GM18502 (cell line): Measurements from ENCODE around the gene PRAMEF12.
"Not testable (repeated sequence)": the region's sequence is repeated elsewhere in the genome, so short reads cannot be mapped to it uniquely, and the experiment has no call there.

Source experiments
- ATAC-seq: cut with Tn5 transposase; IDR thresholded peaks from one replicate; pipeline ENCODE4 v1.9.1; 2021; ENCODE audit warnings: mild to moderate bottlenecking; ENCODE audit not compliant: unreplicated experiment, poor library complexity

The PRAMEF12 gene

GRCh38 chr1:12769976-12770505, 3.5 kb upstream of the PRAMEF12 start:
- no peak for ATAC-seq

GRCh38 chr1:12770620-12771019, 2.9 kb upstream of the PRAMEF12 start:
- no peak for ATAC-seq

GRCh38 chr1:12771186-12771585, 2.4 kb upstream of the PRAMEF12 start:
- no peak for ATAC-seq

- no peak for ATAC-seq
Observed at GRCh38 chr1:12772520-12772919, 1.0 kb upstream of the PRAMEF12 start.

- no peak for ATAC-seq
Observed at GRCh38 chr1:12774801-12775345, 1.3 kb downstream of the PRAMEF12 start.

GRCh38 chr1:12775443-12775842, 1.9 kb downstream of the PRAMEF12 start:
- no peak for ATAC-seq

- no peak for ATAC-seq
Observed at GRCh38 chr1:12776801-12777557, 3.4 kb downstream of the PRAMEF12 start.

- ATAC-seq, result no peak
Observed at GRCh38 chr1:12778061-12778460, 4.5 kb downstream of the PRAMEF12 start.

- no peak for ATAC-seq
Observed at GRCh38 chr1:12778907-12779306, 5.4 kb downstream of the PRAMEF12 start.

- not testable (repeated sequence) for ATAC-seq
Observed at GRCh38 chr1:12781488-12781887, 8.0 kb downstream of the PRAMEF12 start.

GRCh38 chr1:12783783-12784182, 10.2 kb downstream of the PRAMEF12 start:
- ATAC-seq, result not testable (repeated sequence)

GRCh38 chr1:12784729-12785128, 11.2 kb downstream of the PRAMEF12 start:
- ATAC-seq, result not testable (repeated sequence)

- not testable (repeated sequence) for ATAC-seq
Observed at GRCh38 chr1:12791097-12791496, 17.6 kb downstream of the PRAMEF12 start, which contains the start of gene PRAMEF1. TSS of gene PRAMEF1 (plus strand) at chr1:12791397. CDS start at chr1:12793228, 1,831 bp downstream.

GRCh38 chr1:12798911-12799310, 25.4 kb downstream of the PRAMEF12 start:
- ATAC-seq, result no peak

- no peak for ATAC-seq
Observed at GRCh38 chr1:12799730-12800129, 26.2 kb downstream of the PRAMEF12 start.

- ATAC-seq, result no peak
Observed at GRCh38 chr1:12809933-12810332, 36.4 kb downstream of the PRAMEF12 start.

GRCh38 chr1:12810691-12811408, 37.3 kb downstream of the PRAMEF12 start:
- no peak for ATAC-seq

GRCh38 chr1:12811409-12811784, 37.9 kb downstream of the PRAMEF12 start:
- no peak for ATAC-seq

GRCh38 chr1:12819061-12819460, 45.5 kb downstream of the PRAMEF12 start:
- not testable (repeated sequence) for ATAC-seq
